LNCaP clone FGC (cell line): ENCODE measurements around the gene HSPA13.
A peak's percentile ranks its signal among the peaks of the same experiment; 100 is the strongest.

Experiments used
- DNase-seq: peaks from one replicate; pipeline ENCODE4 v3.0.0-alpha.2; 2011; ENCODE audit warnings: low read depth
- H3K4me3 ChIP-seq: 2 replicates; pipeline ENCODE4 v1.5.1; 2011; ENCODE audit warnings: mild to moderate bottlenecking, low read depth, low read length, control low read depth
- CTCF ChIP-seq: IDR thresholded peaks from 2 replicates; pipeline ENCODE4 v1.5.1; 2012; ENCODE audit warnings: mild to moderate bottlenecking; ENCODE audit not compliant: control insufficient read depth, insufficient read depth; ENCODE audit errors: extremely low read depth

HSPA13 gene

GRCh38 chr21:14382835-14383595 lies at the start of gene HSPA13:
TSS of gene HSPA13 (minus strand) at chr21:14383146. CDS start at chr21:14383119, 27 bp downstream.
- peak within 1 kb of the TSS; percentile 75 for H3K4me3 ChIP-seq
- DNase-seq: peak; percentile 98
- no peak for TF ChIP-seq CTCF

GRCh38 chr21:14418920-14419319 lies 36.0 kb upstream of the HSPA13 start:
- no peak for DNase-seq
- H3K4me3 ChIP-seq: no peak overlapping the region
- no peak for TF ChIP-seq CTCF

GRCh38 chr21:14414932-14415508 lies 32.1 kb upstream of the HSPA13 start:
- no peak for TF ChIP-seq CTCF
- H3K4me3 ChIP-seq: no peak overlapping the region
- no peak for DNase-seq

GRCh38 chr21:14405962-14406361 lies 23.0 kb upstream of the HSPA13 start:
- no peak overlapping the region for H3K4me3 ChIP-seq
- no peak for TF ChIP-seq CTCF
- DNase-seq: no peak

- H3K4me3 ChIP-seq: no peak overlapping the region
- no peak for DNase-seq
- no peak for TF ChIP-seq CTCF
Measured at GRCh38 chr21:14405225-14405624, 22.3 kb upstream of the HSPA13 start.

GRCh38 chr21:14403681-14404318 lies 20.9 kb upstream of the HSPA13 start:
- no peak overlapping the region for H3K4me3 ChIP-seq
- DNase-seq: peak; percentile 19
- peak; percentile 63 for TF ChIP-seq CTCF
